Activated T-cell treated with anti-CD3 and anti-CD28 coated beads, Interleukin-2, amount 50 U/mL, for 4 hours (primary cell): Measurements from ENCODE around the gene UNG. TPM values are rescaled to one million over a fixed set of nuclear protein-coding genes. Genes with fewer than 3 reads are reported as not detected.
"Not testable (repeated sequence)": the region's sequence is repeated elsewhere in the genome, so short reads cannot be mapped to it uniquely, and the experiment has no call there.

Experiments used
- ATAC-seq, 2 donors: fragments of 200-7000 bp; cut with Tn5 transposase; one replicate each; pipeline ENCODE4 v1.10.0; 2021
- DNase-seq: peaks from one replicate; pipeline ENCODE4 v3.0.0-alpha.2; 2020
- H3K27me3 Mint-ChIP-seq: one replicate; pipeline ENCODE4 v1.8.0; 2021; ENCODE audit warnings: low read depth, mixed read lengths
- H3K36me3 Mint-ChIP-seq: one replicate; pipeline ENCODE4 v1.8.0; 2022; ENCODE audit warnings: mixed read lengths; ENCODE audit not compliant: insufficient read depth
- H3K4me1 Mint-ChIP-seq: one replicate; pipeline ENCODE4 v1.8.0; 2021; ENCODE audit warnings: low read depth, mixed read lengths
- H3K4me3 Mint-ChIP-seq: one replicate; pipeline ENCODE4 v1.8.0; 2021; ENCODE audit warnings: mild to moderate bottlenecking, moderate library complexity, mixed read lengths
- H3K9me3 Mint-ChIP-seq: one replicate; pipeline ENCODE4 v1.8.0; 2021; ENCODE audit warnings: mixed read lengths
- total RNA-seq, 3 donors: library from RNA; stranded (reverse); gene quantifications; one replicate each; pipeline ENCODE4 v1.2.1, GENCODE V29; 2021

UNG gene
- total RNA-seq, 3 donors from 2014 or later, result 91.9 to 134 (median 117) TPM

DNA sequence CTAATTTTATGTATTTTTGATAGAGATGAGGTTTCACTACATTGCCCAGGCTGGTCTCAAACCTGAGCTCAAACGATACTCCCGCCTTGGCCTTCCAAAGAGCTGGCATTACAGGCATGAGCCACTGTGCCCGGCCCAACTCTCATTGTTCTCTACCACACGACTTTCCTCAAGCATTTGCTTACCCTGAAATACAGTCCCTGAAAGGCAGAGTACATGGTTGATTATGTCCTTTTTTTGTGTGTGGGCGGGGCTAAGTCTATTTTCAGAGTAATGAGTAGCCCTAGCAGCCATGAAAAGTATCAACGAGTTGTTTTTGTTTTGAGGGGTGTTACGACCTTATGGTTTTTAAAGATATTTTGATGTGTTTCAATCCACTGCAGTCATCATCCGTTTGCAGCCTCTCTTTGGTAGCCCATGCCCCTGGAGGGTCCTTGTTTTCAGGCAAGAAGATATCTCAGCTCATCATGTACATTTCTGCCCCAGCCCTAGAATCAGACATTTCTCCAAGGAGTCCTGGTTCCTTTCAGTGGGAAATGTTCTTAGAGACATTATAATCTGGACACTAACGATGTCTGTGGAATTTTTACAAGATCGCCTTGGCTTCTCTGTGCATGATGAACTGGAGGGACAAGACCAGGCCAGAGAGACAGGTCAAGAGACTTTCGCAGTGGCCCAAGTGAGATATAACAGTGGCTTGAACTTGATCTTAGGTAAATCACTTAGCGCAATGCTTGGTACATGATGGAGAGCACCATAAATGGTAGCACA, 27.7 kb downstream of the UNG start:
- no peaks in the 10 kb centered on the region for H3K27me3 Mint-ChIP-seq
- H3K4me3 Mint-ChIP-seq, result no peak overlapping the region
- ATAC-seq (no peak), DNase-seq (no peak)
- H3K4me1 Mint-ChIP-seq, result no peaks in the 10 kb centered on the region
- no peaks in the 10 kb centered on the region for H3K9me3 Mint-ChIP-seq
- H3K36me3 Mint-ChIP-seq, result peaks cover 3% of the 10 kb centered on the region

DNA sequence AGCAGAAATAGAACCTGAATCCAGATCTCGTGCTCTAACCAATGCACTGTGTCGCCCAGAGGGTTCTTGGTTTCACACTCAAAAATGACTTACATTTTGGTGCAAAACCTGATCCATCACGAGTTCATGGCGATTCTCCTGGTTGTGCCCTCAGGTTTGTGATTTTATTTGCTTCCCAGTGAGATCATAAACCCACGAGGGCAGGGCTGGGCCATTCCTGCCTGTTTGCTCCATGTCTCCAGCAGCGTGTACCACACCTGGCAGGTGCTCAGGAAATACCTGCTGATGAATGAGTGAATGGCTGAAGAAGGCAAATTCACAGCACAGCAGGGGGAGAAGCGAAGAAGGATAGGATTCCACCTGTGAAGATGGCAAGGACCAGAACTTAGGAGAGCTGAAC, 28.4 kb downstream of the UNG start:
- no peaks in the 10 kb centered on the region for H3K27me3 Mint-ChIP-seq
- H3K4me1 Mint-ChIP-seq, result no peaks in the 10 kb centered on the region
- DNase-seq (no peak), ATAC-seq (no peak)
- H3K9me3 Mint-ChIP-seq, result no peaks in the 10 kb centered on the region
- H3K4me3 Mint-ChIP-seq, result no peak overlapping the region
- H3K36me3 Mint-ChIP-seq, result peaks cover 3% of the 10 kb centered on the region

DNA sequence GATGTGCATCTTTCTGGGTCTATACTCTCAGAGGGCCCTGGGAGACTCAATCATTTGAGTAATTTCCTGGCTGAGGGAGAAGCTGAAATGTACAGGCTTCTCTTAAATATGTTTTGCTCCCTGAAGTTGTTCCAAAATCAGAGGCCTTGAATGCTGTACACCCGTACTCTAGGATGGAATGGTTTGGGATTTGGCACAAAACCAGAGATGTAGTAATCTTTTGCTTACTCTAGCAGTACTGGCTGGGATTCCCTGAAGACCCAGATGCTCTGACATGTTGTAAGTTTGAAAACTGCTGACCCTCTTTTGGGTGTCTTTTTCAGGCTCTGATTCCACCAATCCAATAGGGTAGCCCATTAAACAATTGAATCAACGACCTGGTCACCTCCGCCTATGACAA, 29.4 kb downstream of the UNG start:
- Mint-ChIP-seq H3K4me1 (no peaks in the 10 kb centered on the region), H3K4me3 (no peak overlapping the region), H3K36me3 (peaks cover 3% of the 10 kb centered on the region), H3K9me3 (no peaks in the 10 kb centered on the region), H3K27me3 (no peaks in the 10 kb centered on the region)
- no peak for ATAC-seq
- DNase-seq, result no peak

DNA sequence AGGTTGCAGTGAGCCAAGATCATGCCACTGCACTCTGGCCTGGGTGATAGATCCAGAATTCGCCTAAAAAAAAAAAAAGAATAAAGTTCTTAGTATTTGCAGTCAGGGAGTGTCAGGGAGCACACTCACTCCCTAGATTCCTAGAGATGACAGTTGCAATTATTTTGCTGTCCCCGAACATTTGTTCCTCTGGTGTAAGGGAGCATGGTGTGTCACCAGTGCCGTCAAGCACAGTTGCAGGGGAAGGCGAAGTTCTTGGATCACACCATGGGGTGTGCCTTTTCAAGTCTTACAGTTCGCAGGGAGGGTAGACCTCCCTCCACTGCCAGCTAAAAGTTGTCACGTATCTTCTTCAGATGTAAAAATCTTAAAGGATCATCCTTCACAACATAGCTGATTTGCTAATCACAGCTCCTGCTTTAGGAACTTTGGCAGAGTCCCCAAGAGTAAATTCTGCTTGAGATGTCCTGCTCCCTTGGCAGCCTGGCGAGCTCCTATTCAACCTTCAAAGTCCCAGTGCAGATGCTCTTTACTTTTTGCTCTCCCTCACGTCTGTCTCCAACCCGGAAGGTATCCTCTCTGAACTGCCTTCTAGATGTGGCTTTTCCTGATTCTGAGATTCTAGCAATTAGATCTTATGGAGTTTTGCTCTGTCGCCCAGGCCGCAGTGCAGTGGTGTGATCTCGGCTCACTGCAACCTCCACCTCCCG, 30.3 kb downstream of the UNG start:
- H3K4me3 Mint-ChIP-seq, result no peak overlapping the region
- no peak for ATAC-seq

DNA sequence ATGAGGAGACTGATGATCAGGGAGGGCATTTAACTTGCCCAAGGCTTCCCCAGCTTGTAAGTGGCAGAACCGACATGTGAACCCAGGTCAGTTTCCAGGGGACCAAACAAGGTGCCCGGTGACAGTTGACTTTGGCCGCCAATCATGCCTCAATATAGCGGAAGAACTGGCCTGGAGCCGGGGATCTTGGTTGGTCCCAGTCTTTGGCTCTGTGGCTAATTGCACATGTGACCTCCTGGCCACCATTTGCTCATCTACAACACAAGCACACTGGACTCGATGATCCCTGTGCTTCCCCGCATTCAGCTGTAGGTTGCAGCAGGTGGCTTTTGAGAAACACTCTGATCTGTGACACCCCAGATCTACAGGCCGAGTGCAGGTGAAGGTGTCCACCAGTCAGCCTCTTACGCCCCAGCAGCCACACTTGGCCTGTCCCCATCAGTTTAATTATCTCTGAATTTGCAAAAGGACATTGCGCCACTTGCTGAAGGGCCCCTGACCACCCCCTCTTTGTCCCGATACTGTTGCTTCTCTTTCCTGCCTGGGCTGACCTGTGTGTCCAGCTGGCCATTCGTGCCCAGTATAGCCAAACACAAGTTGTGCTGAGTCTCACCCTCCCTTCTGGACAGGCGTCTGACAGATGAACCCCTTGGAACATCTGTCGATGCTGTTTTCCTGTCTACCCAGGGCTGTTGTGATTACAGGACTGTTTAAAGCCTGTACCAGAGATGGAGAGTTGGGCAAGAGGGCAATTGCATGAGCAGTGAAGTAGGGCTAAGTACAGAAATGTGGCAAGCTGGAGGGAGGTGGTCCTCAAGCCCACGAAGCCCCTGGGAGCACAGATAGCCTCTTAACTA, 33.1 kb downstream of the UNG start:
- no peak for DNase-seq
- Mint-ChIP-seq H3K36me3 (peaks cover 3% of the 10 kb centered on the region), H3K9me3 (no peaks in the 10 kb centered on the region), H3K27me3 (no peaks in the 10 kb centered on the region), H3K4me1 (no peaks in the 10 kb centered on the region), H3K4me3 (no peak overlapping the region)
- ATAC-seq, result no peak

More for the DNA sequence above, 30.3 kb downstream of the UNG start:
- no peak for DNase-seq
- H3K9me3 Mint-ChIP-seq, result no peaks in the 10 kb centered on the region
- H3K36me3 Mint-ChIP-seq, result peaks cover 3% of the 10 kb centered on the region
- no peaks in the 10 kb centered on the region for H3K27me3 Mint-ChIP-seq
- H3K4me1 Mint-ChIP-seq, result no peaks in the 10 kb centered on the region

DNA sequence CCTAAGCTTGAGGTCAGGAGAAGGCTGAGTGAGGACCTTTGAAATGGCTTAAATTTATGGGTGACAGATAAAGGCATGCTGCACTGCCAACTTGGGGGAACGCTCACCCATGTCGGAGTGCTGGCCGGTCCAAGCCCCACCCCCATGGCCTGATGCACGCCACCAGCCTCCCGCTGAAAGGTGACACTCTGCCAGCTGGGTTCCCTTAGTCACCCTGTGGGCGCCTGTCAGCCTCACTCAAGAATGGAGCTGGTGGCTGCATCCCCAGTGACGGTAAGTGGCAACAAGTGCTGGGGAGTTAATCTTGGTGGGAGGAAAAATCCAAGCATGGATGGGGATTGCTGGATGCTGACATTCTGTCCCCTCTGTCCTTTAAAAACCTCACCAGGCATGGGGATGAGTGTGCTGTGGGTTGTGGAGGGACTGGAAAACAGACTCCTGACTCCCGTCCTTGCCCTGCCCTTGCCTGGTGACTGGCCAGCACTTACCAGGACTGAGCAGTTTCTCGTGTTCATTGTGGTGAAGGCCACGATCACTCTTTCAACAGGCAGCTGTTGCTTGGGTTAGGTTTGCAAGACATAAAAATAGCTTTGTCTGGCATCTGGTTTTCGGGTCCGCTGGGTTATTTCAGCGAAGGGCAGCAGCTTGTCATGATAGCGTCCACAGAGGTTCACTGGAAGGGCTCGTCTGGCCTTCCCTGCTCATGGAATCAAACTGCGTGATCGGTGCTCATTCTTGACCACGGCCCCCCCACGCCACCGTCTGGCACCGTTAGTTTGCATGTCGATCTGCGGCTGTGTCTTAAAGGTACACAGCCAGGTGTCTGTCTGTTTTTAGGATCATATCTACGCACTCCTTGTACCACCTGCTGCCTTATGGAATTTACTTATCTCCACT, 34.0 kb downstream of the UNG start:
- peaks cover 3% of the 10 kb centered on the region for H3K9me3 Mint-ChIP-seq
- no peak for ATAC-seq

DNA sequence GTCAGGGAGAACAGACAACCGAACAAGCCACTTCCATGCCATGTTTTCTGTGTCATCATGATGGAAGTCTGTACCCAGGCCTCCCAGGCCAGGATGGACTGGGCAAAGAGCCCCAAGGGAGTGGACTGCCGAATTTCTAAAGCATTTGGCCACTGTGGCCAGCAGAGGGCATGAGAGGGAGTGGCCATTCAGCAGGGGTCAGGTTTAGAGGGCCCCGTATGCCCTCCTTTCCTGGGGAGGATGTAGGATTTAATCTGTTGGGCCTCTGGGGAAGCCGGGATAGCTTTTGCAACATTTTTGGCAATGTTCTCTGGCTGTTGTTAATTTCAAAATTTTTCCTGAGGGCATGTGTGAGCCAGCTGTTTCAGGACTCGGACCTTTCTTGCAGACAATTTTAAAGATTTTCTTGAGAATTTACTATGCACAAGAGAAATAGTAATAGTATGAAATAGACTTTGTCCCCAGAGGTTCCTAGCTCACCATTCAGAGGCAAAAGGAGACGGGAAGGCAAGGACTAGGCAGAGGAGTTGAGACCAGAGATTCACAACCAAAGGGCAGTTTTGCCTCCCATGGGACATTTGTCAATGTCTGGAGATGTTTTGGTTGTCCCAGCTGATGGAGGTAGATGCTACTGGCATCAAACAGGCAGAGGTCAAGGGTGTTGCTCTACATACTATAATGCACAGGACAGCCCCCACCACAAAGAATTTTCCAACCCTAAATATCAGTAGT, 37.0 kb downstream of the UNG start:
- Mint-ChIP-seq H3K4me1 (no peaks in the 10 kb centered on the region), H3K4me3 (no peak overlapping the region), H3K9me3 (peaks cover 7% of the 10 kb centered on the region), H3K36me3 (no peaks in the 10 kb centered on the region), H3K27me3 (no peaks in the 10 kb centered on the region)
- ATAC-seq, result no peak
- no peak for DNase-seq

More for the DNA sequence above, 34.0 kb downstream of the UNG start:
- DNase-seq, result no peak
- no peaks in the 10 kb centered on the region for H3K27me3 Mint-ChIP-seq
- H3K4me1 Mint-ChIP-seq, result no peaks in the 10 kb centered on the region
- H3K36me3 Mint-ChIP-seq, result no peaks in the 10 kb centered on the region
- no peak overlapping the region for H3K4me3 Mint-ChIP-seq

DNA sequence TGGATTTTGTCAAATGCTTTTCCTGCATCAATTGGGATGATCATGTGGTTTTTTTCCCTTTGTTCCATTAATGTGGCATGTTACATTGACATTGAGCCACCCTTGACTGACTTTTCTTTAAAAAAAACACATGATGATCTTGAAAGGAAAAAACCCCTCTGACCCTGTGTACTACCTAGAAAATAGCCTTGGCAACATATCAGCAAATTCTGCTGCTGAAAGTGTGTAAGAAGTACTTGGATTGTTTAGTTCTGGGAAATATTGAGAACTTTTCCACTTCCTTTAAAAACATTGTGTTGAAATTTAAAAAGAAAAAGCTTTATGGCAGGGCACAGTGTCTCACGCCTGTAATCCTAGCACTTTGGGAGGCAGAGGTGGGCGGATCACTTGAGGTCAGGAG, 39.7 kb downstream of the UNG start:
- no peak for DNase-seq
- H3K4me3 Mint-ChIP-seq, result no peak overlapping the region
- H3K27me3 Mint-ChIP-seq, result no peaks in the 10 kb centered on the region
- peaks cover 2% of the 10 kb centered on the region for H3K36me3 Mint-ChIP-seq
- no peaks in the 10 kb centered on the region for H3K4me1 Mint-ChIP-seq
- peaks cover 7% of the 10 kb centered on the region for H3K9me3 Mint-ChIP-seq
- no peak for ATAC-seq

DNA sequence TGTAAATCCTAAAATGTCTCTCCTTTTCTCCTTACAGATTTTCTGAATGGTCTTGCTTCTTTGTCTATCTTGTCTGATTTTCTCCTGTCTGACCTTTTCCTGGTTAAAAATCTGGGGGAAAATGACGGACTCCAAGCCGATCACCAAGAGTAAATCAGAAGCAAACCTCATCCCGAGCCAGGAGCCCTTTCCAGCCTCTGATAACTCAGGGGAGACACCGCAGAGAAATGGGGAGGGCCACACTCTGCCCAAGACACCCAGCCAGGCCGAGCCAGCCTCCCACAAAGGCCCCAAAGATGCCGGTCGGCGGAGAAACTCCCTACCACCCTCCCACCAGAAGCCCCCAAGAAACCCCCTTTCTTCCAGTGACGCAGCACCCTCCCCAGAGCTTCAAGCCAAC, 42.0 kb downstream of the UNG start:
- Mint-ChIP-seq H3K9me3 (peaks cover 7% of the 10 kb centered on the region), H3K27me3 (no peaks in the 10 kb centered on the region), H3K4me3 (no peak overlapping the region), H3K36me3 (peaks cover 2% of the 10 kb centered on the region), H3K4me1 (peaks cover 10% of the 10 kb centered on the region)
- ATAC-seq, result no peak
- no peak for DNase-seq

DNA sequence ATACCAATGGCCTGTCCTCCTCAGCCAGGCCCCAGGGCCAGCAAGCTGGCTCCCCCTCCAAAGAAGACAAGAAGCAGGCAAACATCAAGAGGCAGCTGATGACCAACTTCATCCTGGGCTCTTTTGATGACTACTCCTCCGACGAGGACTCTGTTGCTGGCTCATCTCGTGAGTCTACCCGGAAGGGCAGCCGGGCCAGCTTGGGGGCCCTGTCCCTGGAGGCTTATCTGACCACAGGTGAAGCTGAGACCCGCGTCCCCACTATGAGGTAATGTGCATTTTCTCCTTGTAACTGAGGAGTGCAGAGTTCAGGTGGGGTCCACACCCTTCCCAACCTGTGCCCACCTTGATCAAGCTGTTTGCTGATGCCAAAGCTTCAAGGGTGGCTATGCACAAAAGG, 42.4 kb downstream of the UNG start:
- no peak for ATAC-seq
- no peak overlapping the region for H3K4me3 Mint-ChIP-seq
- peaks cover 2% of the 10 kb centered on the region for H3K36me3 Mint-ChIP-seq
- H3K4me1 Mint-ChIP-seq, result peaks cover 10% of the 10 kb centered on the region
- no peak for DNase-seq
- no peaks in the 10 kb centered on the region for H3K27me3 Mint-ChIP-seq
- H3K9me3 Mint-ChIP-seq, result peaks cover 7% of the 10 kb centered on the region

DNA sequence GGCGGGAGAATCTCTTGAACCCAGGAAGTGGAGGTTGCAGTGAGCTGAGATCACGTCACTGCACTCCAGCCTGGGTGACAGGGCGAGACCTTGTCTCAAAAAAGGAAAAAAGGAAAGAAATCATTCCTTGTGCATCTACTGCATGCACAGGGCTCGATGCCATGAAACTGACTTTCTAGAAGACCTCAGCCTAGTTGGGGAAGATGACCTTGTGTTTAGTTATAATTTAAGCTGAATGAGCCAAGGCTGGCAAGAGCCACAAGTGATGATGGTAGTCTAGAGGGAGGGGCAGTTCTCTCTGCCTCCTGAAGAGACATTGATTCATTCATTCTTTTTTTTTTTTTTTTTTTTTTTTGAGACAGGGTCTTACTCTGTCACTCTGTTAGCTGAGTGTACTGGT, 43.2 kb downstream of the UNG start:
- H3K4me1 Mint-ChIP-seq, result peaks cover 10% of the 10 kb centered on the region
- DNase-seq (no peak), ATAC-seq (no peak)
- H3K9me3 Mint-ChIP-seq, result peaks cover 7% of the 10 kb centered on the region
- H3K4me3 Mint-ChIP-seq, result no peak overlapping the region
- peaks cover 2% of the 10 kb centered on the region for H3K36me3 Mint-ChIP-seq
- no peaks in the 10 kb centered on the region for H3K27me3 Mint-ChIP-seq

DNA sequence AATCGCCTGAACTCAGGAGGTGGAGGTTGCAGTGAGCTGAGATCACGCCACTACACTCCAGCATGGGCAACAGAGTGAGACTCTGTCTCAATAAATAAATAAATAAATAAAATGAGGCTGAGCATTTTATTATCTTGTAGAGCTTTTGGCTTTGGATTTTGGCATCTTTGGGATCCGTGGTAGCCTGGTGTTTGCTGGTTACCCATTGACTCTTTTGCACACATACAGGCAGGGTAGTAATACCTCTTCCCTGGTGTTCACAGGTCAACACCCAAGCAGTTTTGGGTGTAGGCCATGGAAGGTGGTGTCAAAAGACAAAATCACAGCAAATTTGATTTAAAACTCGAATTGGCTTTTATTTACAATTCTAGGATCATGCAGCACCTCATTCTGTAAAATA, 46.8 kb downstream of the UNG start:
- H3K4me1 Mint-ChIP-seq, result peaks cover 10% of the 10 kb centered on the region
- peaks cover 1% of the 10 kb centered on the region for H3K27me3 Mint-ChIP-seq
- peaks cover 2% of the 10 kb centered on the region for H3K36me3 Mint-ChIP-seq
- H3K4me3 Mint-ChIP-seq, result no peak overlapping the region
- no peak for ATAC-seq
- no peak for DNase-seq
- no peaks in the 10 kb centered on the region for H3K9me3 Mint-ChIP-seq

DNA sequence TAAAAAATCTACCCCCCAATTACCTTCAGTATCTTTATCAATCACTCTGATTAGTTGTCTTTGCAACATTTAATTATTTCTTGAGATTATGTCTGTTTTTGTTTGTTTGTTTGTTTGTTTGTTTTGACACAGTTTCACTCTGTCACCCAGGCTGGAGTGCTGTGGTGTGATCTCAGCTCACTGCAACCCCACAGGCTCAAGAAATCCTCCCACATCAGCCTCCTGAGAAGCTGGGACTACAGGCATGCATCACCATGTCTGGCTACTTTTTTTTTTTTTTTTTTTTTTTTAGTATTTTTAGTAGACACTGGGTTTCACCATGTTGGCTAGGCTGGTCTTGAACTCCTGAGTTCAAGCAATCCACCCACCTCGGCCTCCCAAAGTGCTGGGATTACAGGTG, 49.7 kb downstream of the UNG start:
- not testable (repeated sequence) for H3K9me3 Mint-ChIP-seq, H3K27me3 Mint-ChIP-seq, H3K4me3 Mint-ChIP-seq, H3K36me3 Mint-ChIP-seq, H3K4me1 Mint-ChIP-seq, ATAC-seq, DNase-seq
